Peyer's patch (tissue), 4 donors: ENCODE data around the gene EFNA2. TPM values are rescaled to one million over a fixed set of nuclear protein-coding genes. Genes with fewer than 3 reads are reported as not detected.

Source experiments
- DNase-seq, 3 donors: peaks; one replicate each; pipeline ENCODE4 v3.0.0-alpha.2; 2017 to 2019
- H3K27ac ChIP-seq, 4 donors: fragments of 200-600 bp; sonication (generic); one replicate each; pipeline ENCODE4 v1.5.1; 2016 to 2019
- H3K27me3 ChIP-seq, 2 donors: fragments of 200-600 bp; sonication (generic); one replicate each; pipeline ENCODE4 v1.5.1; 2019
- H3K36me3 ChIP-seq, 3 donors: fragments of 200-600 bp; sonication (generic); one replicate each; pipeline ENCODE4 v1.5.1; 2016 to 2019
- H3K4me1 ChIP-seq, 4 donors: fragments of 200-600 bp; sonication (generic); one replicate each; pipeline ENCODE4 v1.5.1; 2016 to 2019
- H3K4me3 ChIP-seq, 4 donors: fragments of 200-600 bp; sonication (generic); 1 replicate in 3 of 4; 2 replicates in 1 of 4; pipeline ENCODE4 v1.5.1; 2016 to 2019; ENCODE audit warnings: mild to moderate bottlenecking in 1 of 4
- H3K9me3 ChIP-seq, 4 donors: fragments of 200-600 bp; sonication (generic); one replicate each; pipeline ENCODE4 v1.5.1; 2016 to 2019; ENCODE audit warnings: mild to moderate bottlenecking in 1 of 4
- CTCF ChIP-seq, 6 experiments: fragments of 450-650 bp in 4 of 6; fragments of 200-600 bp in 2 of 6; sonication (generic) in 1 of 6; IDR thresholded peaks; one replicate each; pipeline ENCODE4 v1.5.1; 2017 to 2019; ENCODE audit warnings: antibody characterized with exemption in 6 of 6, mild to moderate bottlenecking in 3 of 6, moderate library complexity in 1 of 6
- POLR2A ChIP-seq, 2 donors: fragments of 450-650 bp; IDR thresholded peaks; one replicate each; pipeline ENCODE4 v1.5.1; 2017; ENCODE audit warnings: antibody characterized with exemption in 2 of 2, mild to moderate bottlenecking in 2 of 2, moderate library complexity in 2 of 2
- total RNA-seq, 4 donors: library from RNA; depleted of rRNA; stranded (reverse); fragments of >200 nt; gene quantifications; one replicate each; pipeline ENCODE4 v1.1.0, GENCODE V29; 2016

EFNA2 gene
- 10 to 100 TPM; 21.5 to 34.1 (median 32.3) TPM for total RNA-seq

- peak within 1 kb of the TSS; percentile 21 to 66 (median 42) for H3K4me3 ChIP-seq
- H3K4me1 ChIP-seq: peaks cover 0 to 58% (median 4%) of the 10 kb centered on the region in 4 donors
- peaks cover 0 to 18% of the 10 kb centered on the region in 2 donors for H3K27me3 ChIP-seq
- no peaks in the 10 kb centered on the region for H3K9me3 ChIP-seq
- no peaks in the 10 kb centered on the region for H3K36me3 ChIP-seq
- no peak for DNase-seq
- H3K27ac ChIP-seq: peak within 1 kb of the TSS in 3 of 4 donors; percentile 79 to 96 (median 96)
- TF ChIP-seq CTCF (IDR thresholded peaks at IDR 0.05) (peak in 1 of 6 experiments; percentile 15), POLR2A (IDR thresholded peaks at IDR 0.05) (peak in 1 of 2 donors; percentile 50)
Measured at GRCh38 chr19:1285737-1286360, at the start of gene EFNA2. Gene EFNA2 (plus strand): TSS chr19:1285873. CDS start chr19:1286169, 296 bp downstream.

- Histone ChIP-seq H3K9me3 (no peaks in the 10 kb centered on the region), H3K36me3 (no peaks in the 10 kb centered on the region), H3K27ac (no peak overlapping the region), H3K27me3 (peaks cover 0 to 21% of the 10 kb centered on the region in 2 donors), H3K4me1 (peaks cover 4 to 66% (median 28%) of the 10 kb centered on the region in 4 donors), H3K4me3 (peak overlapping the region in 3 of 4 donors; percentile 52 to 61 (median 56))
- no peak for DNase-seq
- TF ChIP-seq CTCF (IDR thresholded peaks at IDR 0.05): no peak
- TF ChIP-seq POLR2A (IDR thresholded peaks at IDR 0.05): no peak
Measured at GRCh38 chr19:1236576-1236975, 49.1 kb upstream of the EFNA2 start.

GRCh38 chr19:1237027-1237659 lies 48.5 kb upstream of the EFNA2 start:
- H3K4me1 ChIP-seq: peaks cover 4 to 66% (median 30%) of the 10 kb centered on the region in 4 donors
- no peak for DNase-seq

GRCh38 chr19:1237754-1238368 lies 47.8 kb upstream of the EFNA2 start, which contains the start of gene CBARP:
Gene CBARP (minus strand): TSS chr19:1238005. CDS start chr19:1236100, 1,905 bp downstream.
- H3K36me3 ChIP-seq: no peaks in the 10 kb centered on the region
- peaks cover 4 to 66% (median 36%) of the 10 kb centered on the region in 4 donors for H3K4me1 ChIP-seq
- TF ChIP-seq CTCF (IDR thresholded peaks at IDR 0.05) (no peak), POLR2A (IDR thresholded peaks at IDR 0.05) (no peak)
- H3K9me3 ChIP-seq: no peaks in the 10 kb centered on the region
- H3K4me3 ChIP-seq: peak within 1 kb of the TSS; percentile 24 to 61 (median 54)
- DNase-seq: peak in 1 of 3 donors; percentile 54
- peaks cover 0 to 21% of the 10 kb centered on the region in 2 donors for H3K27me3 ChIP-seq
- H3K27ac ChIP-seq: peak within 1 kb of the TSS in 2 of 4 donors; percentile 22 to 38

More at GRCh38 chr19:1237027-1237659, 48.5 kb upstream of the EFNA2 start:
- Histone ChIP-seq H3K4me3 (peak overlapping the region; percentile 24 to 61 (median 54)), H3K9me3 (no peaks in the 10 kb centered on the region), H3K36me3 (no peaks in the 10 kb centered on the region), H3K27me3 (peaks cover 0 to 21% of the 10 kb centered on the region in 2 donors), H3K27ac (peak overlapping the region in 1 of 4 donors; percentile 38)
- TF ChIP-seq CTCF (IDR thresholded peaks at IDR 0.05): no peak
- no peak for TF ChIP-seq POLR2A (IDR thresholded peaks at IDR 0.05)
